Measurements from ENCODE around the gene WWOX. TPM values are rescaled to one million over a fixed set of nuclear protein-coding genes. Genes with fewer than 3 reads are reported as not detected.
A peak's percentile ranks its signal among the peaks of the same experiment; 100 is the strongest.

WWOX gene
- total RNA-seq, 1 donor from 2014 or later, result 16.1 TPM

DNA sequence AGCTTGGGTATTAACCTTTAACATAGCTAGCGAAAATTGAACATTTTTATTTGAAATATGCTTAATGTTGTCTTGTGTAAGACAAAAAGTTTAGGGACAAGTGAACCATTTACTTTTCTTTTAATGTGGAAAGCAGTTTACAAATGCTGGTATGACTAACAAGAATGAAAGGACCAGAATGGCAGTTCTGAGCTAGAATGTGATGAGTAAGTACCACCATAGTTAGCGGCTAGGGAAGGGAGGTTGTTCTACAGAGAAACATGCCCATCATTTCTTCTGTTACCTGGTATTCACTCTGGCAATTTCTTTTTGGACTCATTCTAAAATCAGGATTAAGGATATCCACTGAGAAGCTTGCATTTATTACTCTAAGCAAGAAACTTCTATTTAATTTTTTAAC is 121.1 kb downstream of the WWOX start:
- Mint-ChIP-seq H3K9me3 (no peaks in the 10 kb centered on the region), H3K4me3 (no peak overlapping the region), H3K27ac (no peak overlapping the region), H3K27me3 (peaks cover 2% of the 10 kb centered on the region), H3K4me1 (no peaks in the 10 kb centered on the region), H3K36me3 (ENCODE audit: low read depth) (no peaks in the 10 kb centered on the region)
- intact Hi-C loops (cut with micrococcal nuclease), result no loop called here
- DNase-seq, result no peak

DNA sequence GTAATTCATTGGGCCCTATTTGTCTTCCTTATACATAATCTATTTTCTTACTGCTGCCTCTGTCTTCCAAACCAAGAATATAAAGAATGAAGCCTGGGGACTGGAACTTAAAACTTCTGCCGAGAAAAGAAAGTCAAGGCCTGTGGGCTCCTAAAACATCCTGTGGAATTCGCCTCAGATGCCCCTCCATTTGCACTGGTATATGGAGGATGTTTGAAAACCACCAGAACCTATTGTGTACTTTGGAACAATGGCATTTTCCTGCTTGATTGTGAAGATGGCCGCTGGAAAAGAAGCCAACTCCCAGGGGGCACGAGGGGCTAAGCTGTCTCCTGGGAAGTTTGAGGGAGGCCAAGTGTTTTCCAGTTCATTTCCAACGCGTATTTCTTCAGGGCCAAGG is 122.4 kb downstream of the WWOX start:
- H3K36me3 Mint-ChIP-seq (ENCODE audit: low read depth), result no peaks in the 10 kb centered on the region
- intact Hi-C loops (cut with micrococcal nuclease), result no loop called here
- H3K27ac Mint-ChIP-seq, result no peak overlapping the region
- peaks cover 2% of the 10 kb centered on the region for H3K27me3 Mint-ChIP-seq
- no peak overlapping the region for H3K4me3 Mint-ChIP-seq
- no peak for DNase-seq
- H3K9me3 Mint-ChIP-seq, result no peaks in the 10 kb centered on the region
- no peaks in the 10 kb centered on the region for H3K4me1 Mint-ChIP-seq

DNA sequence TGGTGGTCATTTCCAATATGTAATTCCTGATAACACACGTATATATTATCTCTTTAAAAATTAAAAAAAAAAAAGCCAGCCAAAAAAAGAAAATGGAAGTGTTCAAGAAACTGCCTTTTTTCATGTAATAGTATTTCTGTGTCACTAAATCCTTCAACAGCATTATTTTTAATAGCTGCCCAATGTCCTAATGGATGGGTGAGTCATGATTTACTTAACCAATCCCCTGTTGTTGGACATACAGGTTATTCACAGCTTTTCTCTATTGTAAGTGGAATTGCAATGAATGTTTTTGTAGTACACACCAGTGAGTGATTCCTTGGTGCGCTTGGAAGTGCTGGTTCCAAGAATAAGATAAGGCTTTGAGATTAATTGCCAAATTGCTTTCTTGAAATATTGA is 124.9 kb downstream of the WWOX start:
- intact Hi-C loops (cut with micrococcal nuclease), result no loop called here
- DNase-seq, result no peak
- Mint-ChIP-seq H3K9me3 (no peaks in the 10 kb centered on the region), H3K27me3 (peaks cover 2% of the 10 kb centered on the region), H3K36me3 (ENCODE audit: low read depth) (no peaks in the 10 kb centered on the region), H3K4me3 (no peak overlapping the region), H3K27ac (no peak overlapping the region), H3K4me1 (no peaks in the 10 kb centered on the region)

DNA sequence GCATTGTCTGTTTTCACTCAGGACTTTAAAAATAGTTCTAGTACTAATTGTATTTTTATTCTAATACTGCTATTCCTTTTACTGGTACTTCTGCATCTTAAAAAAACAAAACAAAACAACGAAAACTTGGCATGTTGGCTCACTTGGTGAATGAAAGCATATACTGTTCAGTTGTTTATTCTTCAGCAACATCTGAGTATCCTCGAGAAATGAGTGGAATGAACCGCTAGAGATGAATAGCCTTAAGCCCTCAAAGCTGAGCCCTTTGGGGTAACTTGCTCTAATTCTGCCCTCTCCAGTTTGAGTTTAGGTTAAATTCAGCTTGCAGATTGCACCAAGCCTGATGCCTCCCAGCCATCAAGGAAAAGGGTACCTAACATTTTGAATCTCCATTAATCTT is 126.5 kb downstream of the WWOX start:
- intact Hi-C loops (cut with micrococcal nuclease), result no loop called here
- no peak overlapping the region for H3K4me3 Mint-ChIP-seq
- peaks cover 2% of the 10 kb centered on the region for H3K27me3 Mint-ChIP-seq
- no peak for DNase-seq
- H3K9me3 Mint-ChIP-seq, result no peaks in the 10 kb centered on the region
- H3K36me3 Mint-ChIP-seq (ENCODE audit: low read depth), result no peaks in the 10 kb centered on the region
- H3K27ac Mint-ChIP-seq, result no peak overlapping the region
- H3K4me1 Mint-ChIP-seq, result no peaks in the 10 kb centered on the region

DNA sequence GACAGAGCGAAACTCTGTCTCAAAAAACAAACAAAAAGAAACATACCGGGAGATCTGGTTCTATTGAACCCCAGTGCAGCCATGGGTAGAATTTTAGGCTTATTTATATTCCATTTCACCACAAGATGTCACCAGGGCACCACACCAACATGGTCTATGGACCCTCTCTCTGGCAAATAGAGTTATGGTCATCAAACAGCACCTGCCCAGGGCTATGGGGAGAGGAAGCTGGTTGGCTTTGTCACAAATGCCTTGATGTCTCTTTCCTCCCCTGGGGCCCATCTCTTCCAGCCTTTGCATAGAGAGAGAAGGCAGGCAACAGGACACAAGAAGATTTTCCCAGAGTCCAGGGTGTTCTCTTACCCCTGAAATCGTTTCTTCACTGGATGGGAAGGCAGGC is 128.4 kb downstream of the WWOX start:
- H3K27me3 Mint-ChIP-seq, result peaks cover 2% of the 10 kb centered on the region
- no peak overlapping the region for H3K27ac Mint-ChIP-seq
- no peak overlapping the region for H3K4me3 Mint-ChIP-seq

DNA sequence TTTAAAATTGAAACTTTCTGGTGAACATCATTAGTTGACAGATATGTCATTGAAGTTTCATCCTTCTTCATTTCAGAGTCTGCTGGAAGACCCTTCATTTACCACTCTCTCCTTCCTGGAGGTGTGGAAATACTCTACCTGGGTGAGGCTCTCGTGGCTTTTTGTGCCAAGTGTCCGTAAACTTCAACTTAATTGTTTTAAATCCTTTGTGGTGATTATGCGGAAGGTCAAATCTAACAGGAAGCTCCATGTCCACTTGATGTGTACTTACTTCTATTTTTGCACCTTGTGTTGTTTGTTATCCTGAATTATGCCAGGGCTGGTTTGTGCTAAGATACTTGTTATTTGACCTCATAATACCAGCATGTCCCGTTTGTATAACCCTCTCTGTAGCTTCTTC is 129.2 kb downstream of the WWOX start:
- H3K36me3 Mint-ChIP-seq (ENCODE audit: low read depth), result no peaks in the 10 kb centered on the region
- intact Hi-C loops (cut with micrococcal nuclease), result no loop called here
- no peaks in the 10 kb centered on the region for H3K4me1 Mint-ChIP-seq
- DNase-seq, result no peak
- no peak overlapping the region for H3K27ac Mint-ChIP-seq
- no peak overlapping the region for H3K4me3 Mint-ChIP-seq
- no peaks in the 10 kb centered on the region for H3K9me3 Mint-ChIP-seq
- H3K27me3 Mint-ChIP-seq, result peaks cover 2% of the 10 kb centered on the region

More for the DNA sequence above, 128.4 kb downstream of the WWOX start:
- no peaks in the 10 kb centered on the region for H3K36me3 Mint-ChIP-seq (ENCODE audit: low read depth)
- no peak for DNase-seq
- intact Hi-C loops (cut with micrococcal nuclease), result no loop called here
- no peaks in the 10 kb centered on the region for H3K4me1 Mint-ChIP-seq
- no peaks in the 10 kb centered on the region for H3K9me3 Mint-ChIP-seq

DNA sequence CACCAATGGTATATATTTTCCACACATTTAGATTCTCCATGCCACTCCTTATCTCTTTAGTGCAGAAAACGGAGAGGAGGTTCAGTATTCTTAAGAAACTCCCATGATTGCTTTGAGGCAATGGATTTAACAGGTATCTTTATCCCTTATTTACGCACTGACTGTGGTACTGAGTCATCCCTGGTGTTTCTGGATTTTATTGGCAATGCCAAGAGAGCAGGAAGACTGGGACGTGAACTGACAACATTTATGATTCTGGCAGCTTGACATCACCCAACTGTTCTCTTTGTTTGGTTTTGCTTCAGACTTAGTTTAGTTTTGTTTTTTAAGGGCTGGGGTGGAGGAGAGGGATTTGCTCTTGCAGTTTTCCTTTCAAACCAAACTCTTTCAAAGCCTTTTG is 131.4 kb downstream of the WWOX start:
- peaks cover 2% of the 10 kb centered on the region for H3K4me1 Mint-ChIP-seq
- intact Hi-C loops (cut with micrococcal nuclease), result no loop called here
- H3K4me3 Mint-ChIP-seq, result no peak overlapping the region
- H3K36me3 Mint-ChIP-seq (ENCODE audit: low read depth), result no peaks in the 10 kb centered on the region
- no peak overlapping the region for H3K27ac Mint-ChIP-seq
- H3K27me3 Mint-ChIP-seq, result no peaks in the 10 kb centered on the region
- no peaks in the 10 kb centered on the region for H3K9me3 Mint-ChIP-seq
- DNase-seq, result no peak

DNA sequence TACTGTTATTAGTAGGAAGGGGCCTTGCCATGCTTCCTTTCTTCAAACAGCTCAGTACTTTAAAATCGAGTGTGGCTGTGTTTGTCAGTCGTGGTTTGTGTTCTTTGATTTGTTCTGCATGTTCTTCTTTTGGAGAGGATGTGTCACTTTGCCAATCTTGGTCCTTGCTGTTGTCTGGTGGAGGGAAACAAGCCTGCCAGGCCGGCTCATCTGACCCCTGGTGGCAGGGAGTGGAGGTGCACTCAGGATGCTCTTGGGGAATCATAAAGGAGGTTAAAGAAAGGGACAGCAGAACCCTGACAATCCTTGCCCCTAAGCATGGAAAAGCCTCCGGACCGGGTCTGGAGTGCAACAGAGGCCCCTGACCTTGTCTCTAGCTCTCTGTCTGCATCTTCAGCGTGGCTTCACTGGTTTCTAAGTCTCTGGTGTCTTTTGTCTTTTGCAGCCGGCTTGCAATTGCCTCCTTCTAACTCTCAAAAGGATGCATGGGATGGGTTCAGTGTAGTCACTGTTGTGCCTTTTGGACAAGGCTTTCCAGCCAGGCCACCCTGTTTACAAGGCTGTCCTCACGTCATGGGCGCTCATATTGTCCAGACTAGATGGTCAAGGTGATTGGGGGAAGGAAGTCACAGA is 135.8 kb downstream of the WWOX start:
- H3K27me3 Mint-ChIP-seq, result no peaks in the 10 kb centered on the region
- DNase-seq, result peak; percentile 90
- no peak overlapping the region for H3K4me3 Mint-ChIP-seq

DNA sequence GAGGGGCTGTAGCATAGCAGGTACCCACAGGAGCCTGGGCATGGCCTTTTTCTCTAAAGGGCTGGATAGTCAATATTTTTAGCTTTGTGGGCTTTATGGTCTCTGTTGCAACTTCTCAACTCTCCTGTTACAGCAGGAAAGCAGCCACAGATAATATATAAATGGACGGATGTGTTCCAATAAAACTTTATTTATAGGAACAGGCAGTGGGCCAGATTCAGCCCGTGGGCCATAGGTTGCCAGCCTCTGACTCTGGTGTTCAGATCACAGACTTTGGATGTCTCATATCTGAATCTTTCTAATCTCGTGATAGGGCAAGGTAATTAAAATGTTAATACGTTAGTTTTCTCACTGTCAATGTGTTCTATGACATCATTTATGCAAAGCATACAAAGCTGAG is 136.4 kb downstream of the WWOX start:
- no peaks in the 10 kb centered on the region for H3K36me3 Mint-ChIP-seq (ENCODE audit: low read depth)
- no peaks in the 10 kb centered on the region for H3K9me3 Mint-ChIP-seq
- DNase-seq, result no peak
- no peaks in the 10 kb centered on the region for H3K27me3 Mint-ChIP-seq
- peaks cover 2% of the 10 kb centered on the region for H3K4me1 Mint-ChIP-seq
- no peak overlapping the region for H3K27ac Mint-ChIP-seq
- H3K4me3 Mint-ChIP-seq, result no peak overlapping the region
- intact Hi-C loops (cut with micrococcal nuclease), result loop anchor here (1.0 kb wide), 1 partner anchor 114 kb away; no protein-coding TSS in a partner anchor

More for the DNA sequence above, 135.8 kb downstream of the WWOX start:
- peaks cover 2% of the 10 kb centered on the region for H3K4me1 Mint-ChIP-seq
- H3K9me3 Mint-ChIP-seq, result no peaks in the 10 kb centered on the region
- intact Hi-C loops (cut with micrococcal nuclease), result loop anchor here (1.0 kb wide), 1 partner anchor 113 kb away; no protein-coding TSS in a partner anchor
- no peak overlapping the region for H3K27ac Mint-ChIP-seq
- no peaks in the 10 kb centered on the region for H3K36me3 Mint-ChIP-seq (ENCODE audit: low read depth)

DNA sequence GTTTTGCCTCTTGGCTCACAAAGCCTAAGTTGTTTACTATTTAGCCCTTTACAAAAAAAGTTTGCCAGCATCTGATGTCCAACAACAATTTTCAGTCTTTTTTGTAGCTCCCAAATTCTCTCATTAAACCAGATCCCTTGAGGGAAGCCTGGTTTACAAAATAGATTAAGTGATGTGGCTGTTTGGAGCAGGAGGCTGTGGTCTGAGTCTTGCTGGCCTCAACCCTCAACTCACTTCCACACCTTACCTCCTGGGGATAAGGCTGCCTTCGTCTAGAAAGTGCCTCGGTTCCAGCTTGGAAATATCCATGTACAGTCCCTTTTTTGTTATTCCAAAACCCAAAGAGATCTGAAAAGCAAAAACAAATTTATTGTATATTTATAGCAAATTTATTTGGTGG is 138.4 kb downstream of the WWOX start:
- H3K27ac Mint-ChIP-seq, result no peak overlapping the region
- no peaks in the 10 kb centered on the region for H3K36me3 Mint-ChIP-seq (ENCODE audit: low read depth)
- H3K4me3 Mint-ChIP-seq, result no peak overlapping the region
- no peaks in the 10 kb centered on the region for H3K9me3 Mint-ChIP-seq
- DNase-seq, result no peak
- peaks cover 2% of the 10 kb centered on the region for H3K4me1 Mint-ChIP-seq
- H3K27me3 Mint-ChIP-seq, result no peaks in the 10 kb centered on the region
- intact Hi-C loops (cut with micrococcal nuclease), result no loop called here

DNA sequence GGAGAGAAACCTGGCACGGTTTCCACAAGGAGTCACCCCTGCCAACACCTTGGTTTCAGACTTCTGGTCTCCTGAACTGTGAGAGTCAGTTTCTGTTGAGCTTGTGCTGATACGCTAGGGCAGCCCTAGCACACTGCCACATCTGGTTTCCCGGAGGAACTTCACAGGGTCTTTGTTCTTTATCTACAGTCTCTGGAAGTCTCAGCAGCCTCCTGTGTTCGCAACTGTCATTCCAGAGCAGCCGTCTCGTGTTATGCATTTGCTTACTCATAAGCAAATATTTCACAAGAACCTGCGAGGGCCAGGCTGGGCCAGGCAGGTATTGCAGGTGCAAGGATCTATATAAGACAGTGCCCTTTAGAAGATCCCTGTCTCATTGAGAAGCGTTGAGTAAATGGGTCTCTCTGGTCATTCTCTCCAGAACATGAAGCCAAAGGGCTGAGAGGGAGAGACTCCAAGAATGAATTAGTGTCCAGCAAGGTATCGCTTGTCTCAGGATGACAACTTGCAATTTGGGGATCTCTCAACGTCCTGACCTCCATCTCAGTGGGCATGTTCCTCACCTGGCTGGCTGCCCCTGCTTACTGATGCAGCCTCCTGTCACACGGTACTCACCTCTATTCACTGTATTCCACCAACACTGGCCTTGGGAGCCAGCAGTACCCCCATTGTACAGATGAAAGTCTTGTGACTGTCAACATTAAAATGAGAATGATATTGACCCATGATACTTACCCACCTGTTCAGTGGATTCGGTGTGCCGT is 141.2 kb downstream of the WWOX start:
- no peaks in the 10 kb centered on the region for H3K9me3 Mint-ChIP-seq
- no peak overlapping the region for H3K4me3 Mint-ChIP-seq
- H3K27ac Mint-ChIP-seq, result no peak overlapping the region
- no peaks in the 10 kb centered on the region for H3K4me1 Mint-ChIP-seq
- no peaks in the 10 kb centered on the region for H3K27me3 Mint-ChIP-seq
- intact Hi-C loops (cut with micrococcal nuclease), result no loop called here
- no peak for DNase-seq
- no peaks in the 10 kb centered on the region for H3K36me3 Mint-ChIP-seq (ENCODE audit: low read depth)

DNA sequence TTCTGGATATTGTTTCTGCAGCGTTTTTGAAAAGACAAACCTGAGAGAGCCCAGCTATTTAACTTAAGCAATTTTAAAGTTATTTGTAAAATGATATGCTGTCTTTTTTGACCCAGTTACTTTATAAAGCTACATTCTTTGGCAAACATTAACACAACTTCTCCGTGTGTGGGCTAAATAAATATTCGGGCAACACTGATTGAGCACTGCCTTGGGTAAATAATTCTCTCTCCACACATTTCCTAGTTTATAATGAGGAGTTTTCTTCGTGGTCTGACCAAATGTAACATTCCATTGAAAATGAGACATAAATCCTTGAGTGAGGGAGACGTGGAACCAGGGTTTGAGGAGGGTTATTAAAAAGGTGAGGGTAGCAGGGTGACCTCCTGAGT is 142.8 kb downstream of the WWOX start:
- no peak overlapping the region for H3K4me3 Mint-ChIP-seq
- H3K27me3 Mint-ChIP-seq, result no peaks in the 10 kb centered on the region
- intact Hi-C loops (cut with micrococcal nuclease), result no loop called here
- no peaks in the 10 kb centered on the region for H3K4me1 Mint-ChIP-seq
- no peak overlapping the region for H3K27ac Mint-ChIP-seq
- H3K9me3 Mint-ChIP-seq, result no peaks in the 10 kb centered on the region
- no peaks in the 10 kb centered on the region for H3K36me3 Mint-ChIP-seq (ENCODE audit: low read depth)
- DNase-seq, result no peak

DNA sequence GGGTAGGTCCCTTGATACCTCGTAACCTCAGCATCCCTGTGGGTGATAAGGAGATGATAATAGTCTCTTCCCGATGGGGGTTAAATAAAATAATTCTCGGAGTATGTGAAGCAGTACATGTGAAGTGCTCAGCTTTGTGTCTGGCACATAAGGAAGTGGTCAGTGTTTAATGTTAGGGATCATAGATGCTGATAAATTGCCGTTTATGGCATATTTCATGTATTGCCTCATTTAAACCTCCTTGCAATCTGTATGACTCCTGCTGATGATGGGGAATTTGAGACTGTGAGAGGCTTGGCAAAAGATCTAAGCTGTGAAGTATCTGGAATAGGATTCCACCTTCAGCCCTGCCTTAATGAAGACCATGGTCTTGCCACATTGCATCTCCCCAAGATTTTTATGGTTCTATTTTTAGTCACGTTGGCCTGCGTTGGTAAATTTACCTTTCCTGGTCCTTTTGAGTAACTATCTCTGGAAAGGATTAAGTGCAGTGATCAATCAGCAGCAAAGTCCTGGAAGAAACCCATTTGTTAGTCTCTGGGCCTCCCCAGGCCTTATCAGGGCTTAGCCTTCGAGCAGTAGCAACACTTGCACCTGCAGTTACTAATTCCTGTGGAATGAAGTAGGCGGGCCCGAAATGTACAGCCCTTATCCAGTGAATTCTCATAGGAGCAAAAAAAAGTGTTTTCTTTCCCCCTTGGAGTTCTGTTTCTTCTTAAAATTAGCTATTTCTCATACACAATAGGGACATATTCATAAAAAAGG is 144.9 kb downstream of the WWOX start:
- Mint-ChIP-seq H3K27me3 (no peaks in the 10 kb centered on the region), H3K27ac (no peak overlapping the region), H3K36me3 (ENCODE audit: low read depth) (no peaks in the 10 kb centered on the region), H3K9me3 (no peaks in the 10 kb centered on the region), H3K4me1 (no peaks in the 10 kb centered on the region), H3K4me3 (no peak overlapping the region)
- intact Hi-C loops (cut with micrococcal nuclease), result no loop called here
- DNase-seq, result no peak

DNA sequence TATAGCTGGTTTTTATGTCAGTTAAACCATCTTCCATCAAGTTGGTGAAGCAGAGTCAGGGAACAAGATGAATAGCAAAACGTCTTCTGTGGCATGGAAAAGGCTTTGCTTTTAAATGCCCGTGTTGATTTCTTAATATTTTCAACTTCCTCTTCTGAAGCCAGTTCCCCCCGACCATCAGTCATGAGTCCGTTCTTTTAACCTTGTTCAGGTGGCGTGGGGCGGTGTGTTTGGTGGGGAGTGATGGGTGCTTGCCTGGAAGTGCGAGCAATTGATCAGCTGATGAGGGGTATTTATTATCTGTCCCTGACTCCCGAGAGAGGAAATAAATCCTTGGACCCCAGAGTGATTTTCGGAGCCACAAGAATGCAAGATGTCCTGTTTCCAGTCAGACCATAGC is 147.1 kb downstream of the WWOX start:
- H3K27me3 Mint-ChIP-seq, result no peaks in the 10 kb centered on the region
- no peak overlapping the region for H3K4me3 Mint-ChIP-seq
- H3K9me3 Mint-ChIP-seq, result no peaks in the 10 kb centered on the region
- no peaks in the 10 kb centered on the region for H3K4me1 Mint-ChIP-seq
- no peak for DNase-seq
- H3K36me3 Mint-ChIP-seq (ENCODE audit: low read depth), result no peaks in the 10 kb centered on the region
- intact Hi-C loops (cut with micrococcal nuclease), result no loop called here
- H3K27ac Mint-ChIP-seq, result no peak overlapping the region
